NCI-H2196 (cell line): ENCODE data around the gene KCNH1.
A peak's percentile ranks its signal among the peaks of the same experiment; 100 is the strongest.

Experiments
- DNase-seq: peaks from one replicate; lab custom pipeline; 2025; ENCODE audit not compliant: unreplicated experiment; lab: John Stamatoyannopoulos, UW

Gene KCNH1

GRCh38 chr1:210920716-210921694, 212.9 kb downstream of the KCNH1 start:
- no peak for DNase-seq

- no peak for DNase-seq
Measured at GRCh38 chr1:210920258-210920657, 213.7 kb downstream of the KCNH1 start.

GRCh38 chr1:210918893-210919292, 215.1 kb downstream of the KCNH1 start:
- no peak for DNase-seq

- no peak for DNase-seq
Measured at GRCh38 chr1:210917560-210918169, 216.3 kb downstream of the KCNH1 start.

- DNase-seq = no peak
Measured at GRCh38 chr1:210916548-210916947, 217.4 kb downstream of the KCNH1 start.

GRCh38 chr1:210915890-210916507, 217.9 kb downstream of the KCNH1 start:
- DNase-seq = no peak

- no peak for DNase-seq
Measured at GRCh38 chr1:210912752-210913151, 221.2 kb downstream of the KCNH1 start.

GRCh38 chr1:210910020-210910575, 223.8 kb downstream of the KCNH1 start:
- DNase-seq = no peak

GRCh38 chr1:210908791-210909190, 225.2 kb downstream of the KCNH1 start:
- DNase-seq = no peak

- peak; percentile 2 for DNase-seq
Measured at GRCh38 chr1:210908257-210908656, 225.7 kb downstream of the KCNH1 start.

- DNase-seq = no peak
Measured at GRCh38 chr1:210907251-210907805, 226.6 kb downstream of the KCNH1 start.

- no peak for DNase-seq
Measured at GRCh38 chr1:210905944-210906453, 227.9 kb downstream of the KCNH1 start.

- DNase-seq = no peak
Measured at GRCh38 chr1:210905365-210905904, 228.5 kb downstream of the KCNH1 start.

- no peak for DNase-seq
Measured at GRCh38 chr1:210901981-210902770, 231.8 kb downstream of the KCNH1 start.

GRCh38 chr1:210900820-210901219, 233.1 kb downstream of the KCNH1 start:
- no peak for DNase-seq

- DNase-seq = no peak
Measured at GRCh38 chr1:210900079-210900478, 233.9 kb downstream of the KCNH1 start.

GRCh38 chr1:210899676-210900075, 234.3 kb downstream of the KCNH1 start:
- no peak for DNase-seq

- DNase-seq = no peak
Measured at GRCh38 chr1:210898473-210898872, 235.5 kb downstream of the KCNH1 start.

- DNase-seq = no peak
Measured at GRCh38 chr1:210883821-210884220, 250.1 kb downstream of the KCNH1 start.
